Glutamatergic neuron (in vitro differentiated cells): ENCODE results near the gene LRIT2. TPM values are rescaled to one million over a fixed set of nuclear protein-coding genes. Genes with fewer than 3 reads are reported as not detected.

Experiments used
- DNase-seq: peaks from one replicate; pipeline ENCODE4 v3.0.0; 2022
- H3K27ac Mint-ChIP-seq: one replicate; pipeline ENCODE4 v1.8.0; 2020; ENCODE audit warnings: mild to moderate bottlenecking, mixed read lengths, inconsistent platforms; ENCODE audit not compliant: unreplicated experiment
- H3K27me3 Mint-ChIP-seq: one replicate; pipeline ENCODE4 v1.8.0; 2020; ENCODE audit warnings: mild to moderate bottlenecking, moderate library complexity, mixed read lengths, inconsistent platforms; ENCODE audit not compliant: unreplicated experiment
- H3K36me3 Mint-ChIP-seq: one replicate; pipeline ENCODE4 v1.8.0; 2020; ENCODE audit warnings: mild to moderate bottlenecking, mixed read lengths, inconsistent platforms; ENCODE audit not compliant: unreplicated experiment
- H3K4me1 Mint-ChIP-seq: one replicate; pipeline ENCODE4 v1.8.0; 2020; ENCODE audit warnings: mild to moderate bottlenecking, low read depth, mixed read lengths, inconsistent platforms; ENCODE audit not compliant: unreplicated experiment
- H3K4me3 Mint-ChIP-seq: one replicate; pipeline ENCODE4 v1.8.0; 2020; ENCODE audit warnings: mild to moderate bottlenecking, mixed read lengths, inconsistent platforms; ENCODE audit not compliant: unreplicated experiment
- H3K9me3 Mint-ChIP-seq: one replicate; pipeline ENCODE4 v1.8.0; 2020; ENCODE audit warnings: mild to moderate bottlenecking, moderate library complexity, mixed read lengths, inconsistent platforms; ENCODE audit not compliant: unreplicated experiment
- CTCF ChIP-seq: fragments of 200-600 bp; sonication (generic); IDR thresholded peaks from one replicate; pipeline ENCODE4 v1.5.0; 2021; ENCODE audit not compliant: partially characterized antibody, unreplicated experiment
- total RNA-seq: library from RNA; stranded (reverse); fragmentation: NEBNext Ultra II Directional; extraction: Animal tissue kit (Norgen Biotek cat#: 25700); gene quantifications from one replicate; pipeline ENCODE4 v1.2.1, GENCODE V29; 2021; ENCODE audit not compliant: unreplicated experiment

LRIT2 gene
- total RNA-seq, 1 donor from 2014 or later = not detected

- H3K27ac Mint-ChIP-seq = no peak overlapping the region
- no peak overlapping the region for H3K4me3 Mint-ChIP-seq
Measured at GRCh38 chr10:84216834-84217233, 8.5 kb downstream of the LRIT2 start.

GRCh38 chr10:84214612-84215235 is 10.6 kb downstream of the LRIT2 start:
- peak; percentile 57 for DNase-seq
- no peak overlapping the region for H3K27ac Mint-ChIP-seq
- peak; percentile 48 for TF ChIP-seq CTCF

More at GRCh38 chr10:84216834-84217233, 8.5 kb downstream of the LRIT2 start:
- Mint-ChIP-seq H3K9me3 (peaks cover 4% of the 10 kb centered on the region), H3K36me3 (no peaks in the 10 kb centered on the region), H3K27me3 (peaks cover 7% of the 10 kb centered on the region), H3K4me1 (peaks cover 3% of the 10 kb centered on the region)
- TF ChIP-seq CTCF = no peak
- no peak for DNase-seq

GRCh38 chr10:84214046-84214572 is 11.2 kb downstream of the LRIT2 start:
- TF ChIP-seq CTCF = no peak
- H3K4me1 Mint-ChIP-seq = peaks cover 3% of the 10 kb centered on the region
- H3K27ac Mint-ChIP-seq = no peak overlapping the region
- no peak for DNase-seq
- H3K27me3 Mint-ChIP-seq = peaks cover 5% of the 10 kb centered on the region
- no peaks in the 10 kb centered on the region for H3K36me3 Mint-ChIP-seq
- H3K4me3 Mint-ChIP-seq = no peak overlapping the region
- peaks cover 4% of the 10 kb centered on the region for H3K9me3 Mint-ChIP-seq

More at GRCh38 chr10:84214612-84215235, 10.6 kb downstream of the LRIT2 start:
- Mint-ChIP-seq H3K36me3 (no peaks in the 10 kb centered on the region), H3K27me3 (peaks cover 5% of the 10 kb centered on the region), H3K4me1 (peaks cover 3% of the 10 kb centered on the region), H3K4me3 (no peak overlapping the region), H3K9me3 (peaks cover 4% of the 10 kb centered on the region)

- H3K9me3 Mint-ChIP-seq = peaks cover 4% of the 10 kb centered on the region
- no peak for TF ChIP-seq CTCF
- peaks cover 5% of the 10 kb centered on the region for H3K27me3 Mint-ChIP-seq
- peaks cover 3% of the 10 kb centered on the region for H3K4me1 Mint-ChIP-seq
- no peak for DNase-seq
- H3K36me3 Mint-ChIP-seq = no peaks in the 10 kb centered on the region
- H3K4me3 Mint-ChIP-seq = no peak overlapping the region
- no peak overlapping the region for H3K27ac Mint-ChIP-seq
Measured at GRCh38 chr10:84213076-84213475, 12.3 kb downstream of the LRIT2 start.

GRCh38 chr10:84212014-84212413 is 13.3 kb downstream of the LRIT2 start:
- H3K4me3 Mint-ChIP-seq = no peak overlapping the region
- H3K27ac Mint-ChIP-seq = no peak overlapping the region
- H3K9me3 Mint-ChIP-seq = no peaks in the 10 kb centered on the region
- H3K36me3 Mint-ChIP-seq = no peaks in the 10 kb centered on the region
- H3K4me1 Mint-ChIP-seq = no peaks in the 10 kb centered on the region
- no peak for DNase-seq
- TF ChIP-seq CTCF = no peak
- H3K27me3 Mint-ChIP-seq = peaks cover 5% of the 10 kb centered on the region
